B cell (primary cell): ENCODE results near the gene CDKN3. TPM values are rescaled to one million over a fixed set of nuclear protein-coding genes. Genes with fewer than 3 reads are reported as not detected.

Source experiments
- ATAC-seq: fragments of 200-7000 bp; cut with Tn5 transposase; one replicate; pipeline ENCODE4 v1.10.0; 2021; ENCODE audit warnings: low read depth, mild to moderate bottlenecking, moderate number of reproducible peaks, moderate library complexity
- CTCF ChIA-PET: fragments of 350-600 bp; sonication (Branson Sonifier 250); formaldehyde crosslinking; loops from one replicate; lab custom pipeline; 2021; ENCODE audit warnings: antibody characterized with exemption, inconsistent platforms; lab: Charles Lee
- POLR2A ChIA-PET: fragments of 350-600 bp; sonication (Branson Sonifier 250); formaldehyde crosslinking; loops from one replicate; lab custom pipeline; 2021; ENCODE audit warnings: antibody characterized with exemption; lab: Charles Lee
- DNase-seq: peaks from one replicate; pipeline ENCODE4 v3.0.0; 2013
- H2AFZ ChIP-seq: 2 replicates; pipeline ENCODE4 v1.6.1; 2012; ENCODE audit warnings: mild to moderate bottlenecking, low read depth, low read length; ENCODE audit not compliant: insufficient read depth, poor library complexity, severe bottlenecking
- H3K27ac ChIP-seq, 2 donors: 1 replicate in 1 of 2; 2 replicates in 1 of 2; pipeline ENCODE4 v1.5.1; 2012 to 2013; ENCODE audit warnings: low read length in 2 of 2, mild to moderate bottlenecking in 2 of 2, moderate library complexity in 1 of 2
- H3K27me3 ChIP-seq, 4 experiments: fragments of 200-600 bp in 1 of 4; sonication (generic) in 1 of 4; replicated peaks in 1 of 4; 1 replicate in 2 of 4; 2 replicates in 2 of 4; pipeline versions ENCODE4 v1.6.1 to v1.7.0; 2013 to 2016; ENCODE audit warnings: low read length in 3 of 4, mild to moderate bottlenecking in 2 of 4, mixed read lengths in 1 of 4, moderate library complexity in 1 of 4; ENCODE audit not compliant: insufficient read depth in 4 of 4, control insufficient read depth in 3 of 4; ENCODE audit errors: control extremely low read depth in 1 of 4
- H3K36me3 ChIP-seq, 2 experiments: replicated peaks in 1 of 2; 1 replicate in 1 of 2; 2 replicates in 1 of 2; pipeline versions ENCODE4 v1.6.1 to v1.7.1; 2013; ENCODE audit warnings: low read length in 1 of 2; ENCODE audit not compliant: insufficient read depth in 2 of 2, control insufficient read depth in 1 of 2; ENCODE audit errors: control extremely low read depth in 1 of 2, extremely low read depth in 1 of 2
- H3K4me1 ChIP-seq, 2 donors: fragments of 200-600 bp in 1 of 2; sonication (generic) in 1 of 2; 1 replicate in 1 of 2; 2 replicates in 1 of 2; pipeline versions ENCODE4 v1.5.1 to v1.6.1; 2013 to 2017; ENCODE audit warnings: low read length in 2 of 2; ENCODE audit not compliant: control insufficient read depth in 2 of 2, insufficient read depth in 2 of 2
- H3K4me2 ChIP-seq: replicated peaks from 2 replicates; pipeline ENCODE3; 2012; ENCODE audit warnings: mild to moderate bottlenecking, low read depth, low read length; ENCODE audit not compliant: poor library complexity, severe bottlenecking
- H3K4me3 ChIP-seq, 5 experiments: fragments of 200-600 bp in 1 of 5; sonication (generic) in 1 of 5; 1 replicate in 3 of 5; 2 replicates in 2 of 5; pipeline versions ENCODE4 v1.5.1 to v1.7.0; 2011 to 2016; ENCODE audit warnings: low read length in 4 of 5, mild to moderate bottlenecking in 4 of 5, low read depth in 2 of 5, control low read depth in 1 of 5, moderate library complexity in 1 of 5; ENCODE audit not compliant: insufficient read depth in 1 of 5; ENCODE audit errors: control extremely low read depth in 1 of 5, extremely low read depth in 1 of 5
- H3K79me2 ChIP-seq: fragments of 200-600 bp; sonication (generic); one replicate; pipeline ENCODE4 v1.6.0; 2016; ENCODE audit warnings: low read length; ENCODE audit not compliant: control insufficient read depth, insufficient read depth
- H3K9ac ChIP-seq: fragments of 200-600 bp; sonication (generic); 2 replicates; pipeline ENCODE4 v1.6.1; 2017; ENCODE audit warnings: mild to moderate bottlenecking, low read length, moderate library complexity
- H3K9me3 ChIP-seq, 3 donors: one replicate each; pipeline versions ENCODE4 v1.6.1 to v1.7.1; 2013; ENCODE audit warnings: low read length in 2 of 3; ENCODE audit not compliant: control insufficient read depth in 2 of 3, insufficient read depth in 1 of 3; ENCODE audit errors: control extremely low read depth in 1 of 3
- H4K20me1 ChIP-seq: 2 replicates; pipeline ENCODE4 v1.6.0; 2012; ENCODE audit warnings: mild to moderate bottlenecking, low read length; ENCODE audit not compliant: insufficient read depth, control insufficient read depth, poor library complexity, severe bottlenecking
- H3K27ac Mint-ChIP-seq: one replicate; pipeline ENCODE4 v1.8.0; 2021; ENCODE audit warnings: mixed read lengths
- H3K27me3 Mint-ChIP-seq: one replicate; pipeline ENCODE4 v1.8.0; 2021; ENCODE audit warnings: mixed read lengths
- H3K4me1 Mint-ChIP-seq: one replicate; pipeline ENCODE4 v1.8.0; 2021; ENCODE audit warnings: mixed read lengths
- H3K4me3 Mint-ChIP-seq: one replicate; pipeline ENCODE4 v1.8.0; 2021; ENCODE audit warnings: mixed read lengths
- H3K9me3 Mint-ChIP-seq: one replicate; pipeline ENCODE4 v1.8.0; 2022; ENCODE audit warnings: mixed read lengths; ENCODE audit not compliant: insufficient read depth
- CTCF ChIP-seq: fragments of 200-600 bp; IDR thresholded peaks from one replicate; pipeline ENCODE4 v1.8.0; 2022; ENCODE audit warnings: antibody characterized with exemption, mild to moderate bottlenecking
- EZH2 ChIP-seq: IDR thresholded peaks from 2 replicates; pipeline ENCODE4 v1.6.1; 2012; ENCODE audit warnings: borderline replicate concordance, low read depth, mild to moderate bottlenecking, moderate library complexity, low read length; ENCODE audit not compliant: insufficient read depth, poor library complexity, severe bottlenecking
- WGBS: methylation state at CpG from one replicate; pipeline ENCODE4 v1.1.5; 2013; ENCODE audit warnings: missing lambda C conversion rate; ENCODE audit not compliant: insufficient coverage; 5-methylcytosine and 5-hydroxymethylcytosine counted together
- intact Hi-C: fragments of 100-400 bp; cut with micrococcal nuclease; formaldehyde crosslinking; loops from one replicate; pipeline ENCODE4 v1.10.0; 2022
- polyA plus RNA-seq: library from polyadenylated mRNA; depleted of rRNA; stranded (reverse); fragments of >200 nt; gene quantifications from 2 replicates; pipeline ENCODE4 v1.2.3, GENCODE V29; 2012
- total RNA-seq, 2 donors: library from RNA; stranded (reverse); fragments of 120-200 nt in 1 of 2; gene quantifications; 1 replicate in 1 of 2; 2 replicates in 1 of 2; pipeline versions ENCODE4 v1.2.3 to v1.2.4, GENCODE V29; 2013 to 2022

The CDKN3 gene
- total and polyA plus RNA-seq, 2 donors (not counting 1 experiment from before 2014, with no cell fraction given): 0.42 to 1.0 TPM

GRCh38 chr14:54410215-54410614, 13.4 kb downstream of the CDKN3 start:
- Histone ChIP-seq H3K4me1 (no peaks in the 10 kb centered on the region), H3K27ac (no peak overlapping the region), H3K27me3 (no peaks in the 10 kb centered on the region), H4K20me1 (no peaks in the 10 kb centered on the region), H3K9ac (no peak overlapping the region), H3K4me2 (no peak overlapping the region), H2AFZ (no peak overlapping the region), H3K79me2 (peaks cover 4% of the 10 kb centered on the region), H3K36me3 (no peaks in the 10 kb centered on the region), H3K9me3 (no peaks in the 10 kb centered on the region), H3K4me3 (no peak overlapping the region)
- DNase-seq (no peak), ATAC-seq (no peak)
- no CpG with 5 or more reads among the region's 1 CpG for WGBS
- Mint-ChIP-seq H3K4me3 (no peak overlapping the region), H3K9me3 (no peaks in the 10 kb centered on the region), H3K27ac (no peak overlapping the region), H3K27me3 (no peaks in the 10 kb centered on the region), H3K4me1 (no peaks in the 10 kb centered on the region)
- intact Hi-C loops: no loop called here
- TF ChIP-seq EZH2 (no peak), CTCF (no peak)
- POLR2A ChIA-PET: no interaction called here
- CTCF ChIA-PET: no interaction called here

GRCh38 chr14:54411371-54411770, 14.6 kb downstream of the CDKN3 start:
- no peaks in the 10 kb centered on the region for H3K4me1 ChIP-seq
- no peak overlapping the region for H3K27ac Mint-ChIP-seq
- no peaks in the 10 kb centered on the region for H3K9me3 ChIP-seq
- no peak for DNase-seq
- intact Hi-C loops: no loop called here
- H3K4me3 Mint-ChIP-seq: no peak overlapping the region
- CTCF ChIA-PET: no interaction called here
- WGBS: no CpG with 5 or more reads among the region's 3 CpGs
- H3K36me3 ChIP-seq: no peaks in the 10 kb centered on the region
- no peaks in the 10 kb centered on the region for H3K27me3 ChIP-seq
- no peaks in the 10 kb centered on the region for H3K4me1 Mint-ChIP-seq
- TF ChIP-seq EZH2 (no peak), CTCF (no peak)
- H3K4me3 ChIP-seq: no peak overlapping the region
- peaks cover 4% of the 10 kb centered on the region for H3K79me2 ChIP-seq
- no peak for ATAC-seq
- no peaks in the 10 kb centered on the region for H4K20me1 ChIP-seq
- H3K27me3 Mint-ChIP-seq: no peaks in the 10 kb centered on the region
- no peaks in the 10 kb centered on the region for H3K9me3 Mint-ChIP-seq
- POLR2A ChIA-PET: no interaction called here
- no peak overlapping the region for H2AFZ ChIP-seq
- H3K9ac ChIP-seq: no peak overlapping the region
- H3K27ac ChIP-seq: no peak overlapping the region
- H3K4me2 ChIP-seq: no peak overlapping the region
